Retina (tissue), 1 donor: Measurements from ENCODE around the gene EEF1AKMT3.

Experiments used
- DNase-seq: peaks from one replicate; pipeline ENCODE4 v3.0.0-alpha.2; 2016

The EEF1AKMT3 gene

DNA sequence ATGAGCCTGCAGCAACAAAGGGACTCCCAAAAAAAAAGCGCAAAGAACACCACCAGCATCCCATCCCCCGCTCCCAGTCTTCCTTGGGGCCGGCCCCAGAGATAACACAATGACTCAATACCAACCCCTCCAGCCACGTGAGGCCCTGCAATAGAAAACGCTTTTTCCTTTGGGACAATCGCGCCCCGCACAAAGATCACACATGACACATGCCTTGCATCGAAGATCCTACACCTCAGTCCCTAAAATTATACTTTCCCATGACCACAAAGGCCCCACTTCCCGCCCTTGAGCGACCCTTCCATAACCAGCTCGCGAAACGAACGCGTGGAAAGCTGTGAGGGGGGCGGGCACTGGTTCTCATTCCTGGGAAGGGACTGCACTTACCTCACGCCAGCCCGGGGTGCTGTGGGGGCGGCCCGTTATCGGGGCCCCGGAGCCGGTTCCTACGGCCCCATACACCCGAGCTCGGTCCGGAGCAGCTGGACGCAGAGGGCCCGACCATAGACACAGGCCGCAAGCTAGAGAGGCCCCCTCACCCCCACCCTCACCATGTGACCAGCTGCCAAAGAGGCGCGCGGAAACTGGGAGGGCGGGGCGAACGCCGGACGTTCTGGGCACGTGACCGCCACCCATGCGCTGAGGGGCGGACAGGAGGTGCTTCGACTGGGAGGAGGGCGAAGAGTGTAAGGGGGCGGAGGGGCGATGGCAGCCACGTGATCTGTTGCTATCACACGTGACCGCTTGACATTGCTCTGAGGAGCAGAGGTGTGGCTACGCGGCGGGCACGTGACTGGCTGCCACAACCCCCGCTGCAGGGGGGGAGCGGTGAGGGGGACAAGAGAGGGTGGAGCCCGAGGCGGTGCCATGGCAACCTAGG, 20.4 kb upstream of the EEF1AKMT3 start, which contains the start of gene CDK4:
Gene CDK4 (minus strand): TSS at position 523 of the 880 bp plus-strand sequence. CDS start 593 bp downstream, outside the sequence.
- DNase-seq, result peak; percentile 99

DNA sequence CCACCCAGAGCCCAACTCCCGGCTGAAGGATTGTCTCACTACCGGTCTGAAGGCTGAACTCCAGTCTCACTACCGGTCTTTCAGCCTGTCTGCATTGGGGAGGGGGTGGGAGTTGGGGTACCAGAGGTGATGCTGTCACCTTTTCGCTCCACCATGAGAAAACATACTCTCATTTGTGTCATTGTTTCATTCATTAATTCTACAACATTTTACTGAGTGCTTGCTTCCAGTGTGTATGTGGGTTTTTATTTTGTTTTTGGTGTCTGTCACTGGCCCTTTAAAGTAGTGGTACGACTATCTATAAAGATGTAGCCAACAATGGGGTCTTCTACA, 19.8 kb upstream of the EEF1AKMT3 start:
- DNase-seq, result no peak

DNA sequence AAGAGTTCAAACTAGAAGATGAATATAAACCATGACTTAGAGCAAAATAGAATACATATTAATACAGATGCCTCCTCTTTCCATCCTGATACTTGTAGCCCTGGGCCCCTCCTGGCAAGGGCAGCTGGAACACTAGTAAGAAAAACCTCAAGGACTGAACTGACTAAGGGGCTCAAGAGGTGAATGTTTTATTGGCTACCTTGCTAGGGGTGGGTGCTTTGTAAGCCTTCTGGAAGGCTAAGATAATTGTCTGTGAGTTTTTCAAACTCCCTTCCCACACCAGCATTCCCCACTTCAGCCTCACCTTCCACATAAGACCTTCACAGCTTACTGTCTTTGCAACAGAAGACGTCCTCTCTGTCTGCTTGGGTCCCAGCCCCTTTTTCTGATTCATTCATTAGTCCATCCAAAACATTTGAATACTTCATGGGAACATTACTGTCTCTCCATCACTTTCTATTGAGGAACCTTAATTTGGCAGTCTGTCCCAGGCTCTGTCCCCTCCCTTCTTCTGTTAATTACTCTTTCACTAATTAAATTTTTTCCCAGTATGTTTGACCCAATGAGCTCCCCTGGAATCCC, 18.6 kb upstream of the EEF1AKMT3 start:
- DNase-seq, result no peak

DNA sequence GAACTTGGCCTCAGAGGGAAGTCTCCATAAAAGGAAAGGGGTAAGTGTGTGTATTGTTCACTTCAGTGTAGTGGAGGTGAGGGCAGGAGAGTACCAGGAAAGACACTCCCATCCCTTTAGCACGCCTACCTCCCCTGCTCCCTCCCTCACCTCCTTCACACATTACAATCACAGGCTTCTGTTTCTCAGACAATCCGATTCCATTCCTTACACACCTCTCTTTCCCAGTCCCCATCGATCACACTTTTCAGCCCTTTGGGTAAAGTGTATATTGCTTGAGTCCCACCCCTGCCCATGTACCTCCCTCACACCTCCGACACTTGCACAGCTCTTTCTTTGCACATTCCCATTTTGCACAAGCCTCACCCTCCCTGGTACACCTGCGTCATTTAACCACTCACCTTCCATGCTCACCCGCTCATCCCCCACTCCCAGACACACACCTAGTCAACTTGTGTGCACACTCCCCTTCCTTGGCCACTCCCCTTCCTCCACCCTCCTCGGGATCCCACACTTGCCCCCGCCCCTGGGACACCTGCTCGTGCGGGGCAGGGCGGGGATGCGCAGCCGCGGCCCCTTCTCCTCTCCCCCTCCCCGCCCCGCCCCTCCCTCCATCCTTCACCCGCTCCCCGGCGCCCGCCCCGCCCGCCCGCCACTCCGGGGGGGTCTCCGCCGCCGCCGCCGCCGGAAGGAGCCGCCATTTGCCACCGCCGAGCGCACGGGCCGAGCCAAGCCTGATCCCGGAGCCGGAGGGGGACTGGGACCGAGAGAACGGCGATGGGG, 17.8 kb upstream of the EEF1AKMT3 start, which contains the start of gene MARCHF9:
Gene MARCHF9 (plus strand): TSS at position 693 of the 783 bp plus-strand sequence. CDS start 426 bp downstream, outside the sequence.
- peak; percentile 50 for DNase-seq

DNA sequence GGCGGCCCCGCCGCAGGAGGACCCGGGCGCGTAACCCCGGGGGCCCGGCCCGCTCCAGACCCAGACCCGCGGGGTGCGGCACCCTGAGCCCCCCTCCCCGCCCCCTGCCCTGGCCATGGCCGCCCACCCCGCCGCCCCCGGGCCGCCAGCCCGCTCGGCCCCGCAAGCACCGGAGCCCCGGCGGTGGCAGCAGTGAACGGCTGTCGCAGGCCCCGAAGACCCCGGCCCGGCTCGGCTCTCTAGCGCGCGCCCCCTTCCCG, 17.3 kb upstream of the EEF1AKMT3 start:
- DNase-seq, result no peak

DNA sequence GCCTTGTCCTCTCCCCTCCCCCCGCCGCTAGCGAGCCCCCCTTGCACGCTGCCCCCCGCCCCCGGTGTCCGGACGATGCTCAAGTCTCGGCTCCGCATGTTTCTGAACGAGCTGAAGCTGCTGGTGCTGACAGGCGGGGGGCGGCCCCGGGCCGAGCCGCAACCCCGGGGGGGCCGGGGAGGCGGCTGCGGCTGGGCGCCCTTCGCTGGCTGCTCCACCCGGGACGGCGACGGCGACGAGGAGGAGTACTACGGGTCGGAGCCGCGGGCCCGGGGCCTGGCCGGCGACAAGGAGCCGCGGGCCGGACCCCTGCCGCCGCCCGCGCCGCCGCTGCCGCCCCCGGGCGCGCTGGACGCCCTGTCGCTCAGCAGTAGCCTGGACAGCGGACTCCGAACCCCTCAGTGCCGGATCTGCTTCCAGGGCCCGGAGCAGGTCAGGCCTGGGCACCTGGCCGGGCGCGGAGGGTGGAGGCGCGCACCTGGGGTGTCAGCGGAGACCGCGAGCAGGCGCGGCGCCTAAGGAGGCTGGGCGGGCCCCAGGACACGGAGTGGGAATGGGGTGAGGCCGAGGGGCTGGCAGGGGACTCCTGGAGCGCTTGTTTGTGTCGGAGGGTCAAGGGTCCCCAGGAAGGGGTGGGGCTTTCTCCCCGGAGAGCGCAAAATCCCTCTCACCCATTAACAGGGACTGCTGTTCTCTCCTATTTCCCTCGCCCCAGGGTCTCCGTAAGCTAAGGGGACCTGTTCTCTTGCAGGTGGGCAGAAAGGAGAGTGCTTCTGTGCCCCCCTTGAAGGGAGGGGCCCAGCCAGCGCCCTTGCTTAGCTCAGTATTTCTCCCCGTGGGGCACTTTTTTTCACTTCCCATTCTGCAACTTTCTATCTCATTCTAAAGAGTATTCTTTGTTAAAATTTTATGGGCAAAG, 16.7 kb upstream of the EEF1AKMT3 start:
- DNase-seq, result peak; percentile 57

DNA sequence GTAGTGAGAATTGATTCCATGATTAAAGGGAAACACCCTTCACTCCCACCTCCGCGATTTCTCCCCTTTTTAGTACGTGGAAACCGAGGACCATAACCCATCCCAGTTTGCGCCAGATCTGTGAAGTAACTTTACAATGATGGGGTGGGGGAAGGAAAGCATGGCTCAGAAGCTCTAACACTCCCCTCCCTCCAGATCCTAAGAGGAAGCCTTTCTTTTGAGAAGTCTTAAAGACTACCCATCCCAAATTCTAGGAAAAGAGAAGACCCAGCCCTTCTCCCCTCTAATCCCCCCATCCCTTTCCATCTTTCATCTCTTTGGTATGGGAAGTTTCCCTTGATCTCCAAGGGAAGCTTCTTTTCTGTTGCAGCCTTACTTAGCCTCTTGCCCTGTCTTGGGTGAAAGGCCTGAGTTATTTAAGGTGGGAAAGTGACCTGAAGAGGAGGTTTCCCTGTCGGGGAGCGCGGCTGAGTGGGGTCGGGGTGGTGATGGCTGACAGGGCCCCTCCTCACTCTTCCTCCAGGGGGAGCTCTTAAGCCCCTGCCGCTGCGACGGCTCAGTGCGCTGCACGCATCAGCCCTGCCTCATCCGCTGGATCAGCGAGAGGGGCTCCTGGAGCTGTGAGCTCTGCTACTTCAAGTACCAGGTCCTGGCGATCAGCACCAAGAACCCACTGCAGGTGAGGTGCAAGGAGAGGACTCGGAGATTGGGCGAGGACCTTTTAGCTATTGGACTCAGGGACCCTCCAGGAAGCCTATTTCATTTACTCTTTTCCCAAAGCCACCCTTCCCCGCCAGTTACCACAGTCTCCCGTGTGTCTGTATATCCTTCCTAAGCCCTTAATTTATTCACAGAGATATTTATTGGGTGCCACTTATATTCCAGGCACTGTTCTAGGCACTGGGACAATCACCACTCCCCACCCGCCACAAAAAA, 15.7 kb upstream of the EEF1AKMT3 start:
- peak; percentile 61 for DNase-seq

DNA sequence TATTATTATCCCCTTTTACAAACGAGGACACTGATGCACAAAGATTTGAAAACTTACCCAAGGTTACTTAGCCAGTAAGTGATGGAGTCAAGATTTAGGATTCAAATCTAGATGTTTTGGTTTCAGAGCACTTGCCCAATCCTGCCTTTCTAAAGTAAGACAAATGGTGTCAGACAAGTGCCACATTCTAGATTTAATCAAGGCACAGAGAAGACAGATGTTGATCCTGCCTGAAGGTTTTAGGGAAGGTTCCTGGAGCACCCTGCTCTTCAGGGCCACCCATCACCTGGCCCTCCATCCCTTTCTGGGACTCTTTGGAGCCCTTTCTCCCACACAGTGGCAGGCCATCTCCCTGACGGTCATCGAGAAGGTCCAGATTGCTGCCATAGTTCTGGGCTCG, 14.6 kb upstream of the EEF1AKMT3 start:
- DNase-seq, result no peak

DNA sequence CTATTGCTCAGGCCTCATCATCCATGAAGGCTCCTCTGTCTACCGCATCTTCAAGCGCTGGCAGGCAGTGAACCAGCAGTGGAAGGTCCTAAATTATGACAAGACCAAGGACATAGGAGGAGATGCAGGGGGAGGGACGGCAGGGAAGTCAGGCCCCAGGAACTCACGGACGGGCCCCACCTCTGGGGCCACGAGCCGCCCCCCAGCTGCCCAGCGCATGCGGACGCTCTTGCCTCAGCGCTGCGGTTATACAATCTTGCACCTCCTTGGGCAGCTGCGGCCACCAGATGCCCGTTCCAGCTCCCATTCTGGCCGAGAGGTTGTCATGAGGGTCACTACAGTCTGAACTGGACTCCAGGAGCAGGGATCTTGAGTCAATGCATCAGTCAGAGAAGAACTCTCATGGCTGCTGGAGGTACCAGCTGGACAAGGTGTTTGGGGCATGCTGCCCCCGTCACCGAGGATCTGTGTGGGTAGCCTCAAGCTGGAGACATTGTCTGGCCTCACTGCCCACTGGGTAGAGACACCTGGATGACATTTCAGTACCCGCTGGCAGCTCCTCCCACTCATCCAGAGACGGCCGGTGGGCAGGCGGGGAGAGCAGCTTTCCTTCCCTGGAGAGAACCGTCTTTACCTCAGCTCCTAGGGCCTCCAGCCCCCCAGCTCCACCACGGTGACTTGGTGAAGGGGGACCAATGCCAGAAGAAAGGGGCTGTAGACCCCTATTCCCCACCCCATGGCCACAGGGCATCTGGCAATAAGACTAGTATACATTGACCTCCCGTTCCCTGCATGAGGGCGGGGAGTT, 13.7 kb upstream of the EEF1AKMT3 start:
- no peak for DNase-seq

DNA sequence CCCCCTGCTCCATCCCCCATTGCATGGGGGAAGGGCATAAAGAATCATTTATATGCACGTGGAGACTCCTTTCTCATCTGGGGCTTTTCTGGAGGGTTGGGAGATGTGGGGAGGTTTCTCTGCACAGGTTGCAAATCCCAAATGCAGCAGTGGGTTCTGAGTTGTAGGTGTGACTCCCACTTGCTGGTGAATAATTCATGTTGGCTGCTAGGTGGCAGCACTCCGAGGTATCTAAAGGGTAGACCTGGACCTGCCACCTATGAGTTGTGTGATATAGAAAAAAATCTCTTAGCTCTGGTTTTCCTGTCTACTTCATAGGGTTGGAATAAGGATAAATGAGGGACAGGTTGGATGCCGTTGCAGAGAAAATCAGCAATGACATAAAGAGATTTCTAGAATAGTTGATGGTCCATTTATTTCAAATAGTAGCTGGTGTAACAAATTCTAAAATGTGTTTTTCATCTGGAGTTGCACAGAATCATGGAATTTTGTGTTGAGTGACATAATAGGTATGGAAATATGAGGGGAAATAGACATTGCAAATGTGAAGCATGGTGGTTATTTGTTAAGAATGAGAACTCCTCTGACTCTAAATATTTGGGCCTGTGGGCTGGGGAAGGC, 12.9 kb upstream of the EEF1AKMT3 start:
- no peak for DNase-seq

DNA sequence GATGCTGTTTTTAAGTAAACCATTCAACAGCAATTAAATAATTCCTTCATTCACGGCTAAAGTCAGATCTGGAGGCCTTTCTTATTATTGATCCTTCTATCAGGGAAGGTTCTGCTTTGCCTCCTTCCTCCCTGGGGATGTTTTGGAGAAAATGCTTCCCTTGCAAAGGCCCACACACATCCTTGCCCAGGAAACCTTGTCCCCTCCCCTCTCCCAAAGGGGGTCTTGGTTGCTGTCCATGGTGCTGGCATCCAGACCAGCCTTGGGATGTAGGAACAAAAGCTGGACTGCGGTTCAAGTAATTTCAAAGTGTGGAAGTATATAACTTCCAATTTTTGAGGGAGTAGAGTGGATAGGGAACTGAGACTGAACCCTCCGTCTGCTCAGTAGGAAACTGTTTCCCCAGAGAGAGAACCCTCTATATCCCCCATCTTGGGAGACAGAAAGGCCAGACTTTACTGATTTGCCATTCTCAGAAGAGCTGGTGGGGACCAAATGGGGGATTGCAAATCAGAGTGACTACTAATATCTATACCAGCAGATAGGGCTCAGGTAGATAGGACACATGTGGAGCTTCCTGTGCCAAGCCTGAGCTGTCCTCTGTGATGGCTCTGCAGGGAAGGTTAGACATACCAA, 11.9 kb upstream of the EEF1AKMT3 start:
- DNase-seq, result no peak

DNA sequence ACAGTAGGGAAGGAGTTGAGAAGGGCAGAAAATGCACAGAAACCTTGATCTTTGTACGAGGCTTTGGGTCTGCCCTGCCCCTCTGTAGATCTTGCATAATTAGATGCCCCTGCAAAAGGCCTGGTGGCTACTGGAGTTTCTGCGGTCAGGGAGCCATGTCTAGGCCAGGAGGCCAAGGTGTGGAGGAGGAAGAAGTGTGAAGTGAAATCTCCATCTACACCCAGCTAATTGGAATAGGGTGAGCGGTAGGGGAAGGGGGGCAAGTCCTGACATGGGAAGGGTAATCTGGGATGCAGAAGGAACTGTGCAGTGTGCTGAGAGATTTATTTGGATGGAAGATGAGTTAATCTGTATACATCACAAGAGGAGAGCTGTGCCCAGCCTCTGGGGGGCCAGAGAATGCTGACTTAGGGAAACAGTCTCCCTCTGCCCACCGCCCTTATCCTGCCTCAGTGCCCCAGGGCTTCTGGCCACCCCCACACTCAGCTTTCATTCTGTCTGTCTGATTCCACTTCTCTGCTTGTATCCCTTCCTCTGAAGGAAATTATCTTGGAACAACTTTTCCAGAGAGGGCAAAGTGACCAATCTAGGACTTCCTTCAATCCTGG, 10.9 kb upstream of the EEF1AKMT3 start:
- DNase-seq, result no peak

DNA sequence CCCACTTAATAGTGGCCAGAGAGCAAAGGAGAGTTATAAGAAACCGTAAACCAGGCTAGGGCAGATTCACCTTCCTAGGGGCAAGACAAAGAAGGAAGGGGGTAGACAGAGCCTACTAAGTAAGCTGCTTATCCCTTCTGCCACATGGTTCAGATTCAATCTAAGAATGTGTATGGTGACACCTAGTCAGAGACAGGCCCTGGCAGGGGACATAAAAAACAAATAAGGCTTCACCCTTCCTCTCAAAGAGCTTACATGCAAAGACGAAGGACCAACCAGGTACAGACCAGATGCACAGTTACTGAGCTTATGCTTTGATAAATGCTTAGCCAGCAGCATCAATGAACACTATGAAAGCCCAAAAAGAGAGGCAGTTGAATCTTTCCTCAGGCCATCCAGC, 10.0 kb upstream of the EEF1AKMT3 start:
- no peak for DNase-seq

DNA sequence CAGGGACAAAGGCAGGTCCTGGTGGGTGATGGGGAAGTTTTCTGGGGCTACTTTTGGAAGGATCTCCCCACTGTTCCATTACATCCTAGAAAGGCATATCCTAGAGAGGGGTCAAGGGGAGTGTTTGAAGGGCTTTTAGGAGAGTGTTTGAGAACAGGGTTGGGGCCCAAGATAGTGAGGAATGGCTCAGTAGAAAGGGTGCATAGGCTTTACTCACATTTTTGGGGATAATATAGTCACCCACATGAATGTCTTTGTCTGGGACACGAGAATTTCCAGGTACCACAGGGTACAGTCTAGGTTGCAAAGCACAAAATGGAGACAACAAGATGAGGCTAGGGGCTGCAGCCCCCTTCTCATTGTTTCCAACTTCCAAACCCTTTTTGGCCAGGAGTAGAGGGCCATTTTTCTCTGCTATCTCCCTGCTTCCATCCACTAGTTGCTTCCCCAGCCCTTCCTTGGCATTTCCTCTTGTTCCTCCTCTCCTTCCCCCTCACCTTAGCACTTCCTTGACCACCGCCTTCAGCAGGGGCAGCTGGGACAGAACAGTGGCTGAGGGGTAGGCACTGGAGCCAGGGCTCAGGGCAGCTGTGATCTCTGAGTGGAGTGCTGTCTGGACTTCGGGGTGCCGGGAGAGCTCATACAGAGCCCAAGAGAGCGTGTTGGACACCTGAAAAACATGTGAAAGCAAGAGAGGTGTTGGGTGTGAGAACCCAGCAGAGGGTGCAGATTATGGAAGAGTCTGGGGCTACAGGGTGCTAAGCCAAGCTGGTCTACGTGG, 8.3 kb upstream of the EEF1AKMT3 start:
- no peak for DNase-seq

DNA sequence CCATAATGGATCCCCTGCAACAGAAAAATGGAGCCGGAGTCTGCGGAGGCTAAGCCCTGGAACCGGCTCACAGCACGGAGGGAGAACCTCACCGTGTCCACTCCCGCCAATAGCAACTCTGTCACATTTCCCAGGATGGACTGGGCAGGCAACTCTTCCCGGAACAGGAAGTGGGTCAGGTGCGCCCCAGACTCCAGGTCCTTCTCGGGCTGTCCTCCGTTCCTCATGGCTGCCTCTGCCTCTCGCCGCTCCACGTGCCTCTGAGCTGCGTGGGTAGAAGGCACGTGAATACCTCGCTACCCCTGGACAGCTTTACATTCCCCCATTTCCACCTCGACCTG, 7.8 kb upstream of the EEF1AKMT3 start:
- DNase-seq, result no peak

DNA sequence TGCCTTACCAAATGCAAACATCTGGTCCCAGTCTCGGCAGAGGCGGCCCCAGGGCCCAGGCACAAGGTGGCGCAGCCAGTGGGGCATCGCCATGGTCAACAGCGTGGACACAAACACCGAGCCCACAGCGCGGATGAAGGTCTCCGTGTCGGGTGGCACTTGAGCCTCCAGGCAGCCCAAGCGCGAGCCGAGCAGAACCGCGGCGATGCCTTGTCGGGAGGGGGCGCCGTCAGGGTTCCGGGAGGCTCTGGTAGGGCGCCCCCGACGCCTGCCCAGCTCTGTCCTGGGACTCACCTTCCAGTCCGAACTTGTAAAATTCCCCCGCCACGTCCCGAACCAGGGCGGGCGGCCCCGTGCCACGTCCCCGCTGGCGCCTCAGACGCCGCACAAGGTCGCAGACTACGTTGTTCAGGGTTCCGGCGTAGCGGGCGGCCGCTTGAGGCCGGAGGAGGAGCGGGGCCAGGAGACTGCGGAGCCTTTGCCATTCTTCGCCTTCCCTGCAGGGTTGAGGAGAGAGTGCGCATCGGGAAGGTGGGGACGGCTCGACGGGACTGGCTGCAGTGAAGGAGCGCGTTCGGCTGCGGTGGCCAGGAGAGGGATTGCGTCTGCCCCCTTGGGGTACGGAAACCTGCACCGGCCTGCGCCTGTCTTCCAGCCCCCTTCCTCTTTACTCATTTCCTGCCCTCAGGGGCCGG, 7.3 kb upstream of the EEF1AKMT3 start:
- peak; percentile 73 for DNase-seq

DNA sequence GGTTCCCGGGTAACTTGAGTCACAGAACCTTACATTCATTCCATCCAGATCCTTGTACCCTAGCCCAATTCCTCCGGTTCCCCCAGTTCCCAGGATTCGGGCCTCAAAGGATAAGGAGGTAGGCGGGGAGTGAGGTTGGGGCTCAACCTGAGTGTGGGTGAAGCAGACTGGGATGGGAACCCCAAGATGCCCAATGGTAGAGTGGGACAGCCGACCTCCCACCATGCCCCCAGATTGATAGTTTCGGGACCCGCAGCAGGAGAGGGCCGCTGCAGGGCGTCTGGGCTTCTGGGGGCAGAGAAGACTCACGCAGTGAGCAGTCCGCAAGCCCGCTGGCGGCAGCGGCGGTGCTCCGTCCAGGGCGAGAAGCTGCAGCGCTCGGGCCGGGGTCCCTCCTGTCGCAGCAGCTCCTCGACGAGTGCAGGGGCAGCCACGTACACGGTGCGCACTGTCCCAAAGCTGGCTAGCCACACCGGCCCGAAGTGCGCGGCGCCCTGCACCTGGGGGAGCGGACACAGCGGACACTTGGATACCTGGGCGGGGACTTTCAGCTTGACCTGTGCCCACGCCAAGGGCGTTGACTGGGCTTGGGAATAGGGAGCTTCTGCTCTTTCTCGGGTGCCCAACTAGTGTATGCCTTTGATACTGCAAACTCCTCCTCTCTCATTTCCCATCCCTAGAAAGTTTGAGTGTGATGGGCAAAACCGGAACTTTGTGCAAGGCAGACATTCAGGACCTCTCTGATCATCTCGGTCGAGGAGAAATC, 6.5 kb upstream of the EEF1AKMT3 start:
- DNase-seq, result peak; percentile 37
